ENCODE measurements around the gene RIBC2. TPM values are rescaled to one million over a fixed set of nuclear protein-coding genes. Genes with fewer than 3 reads are reported as not detected.

The RIBC2 gene
- total RNA-seq, 4 donors from 2014 or later, result not detected

DNA sequence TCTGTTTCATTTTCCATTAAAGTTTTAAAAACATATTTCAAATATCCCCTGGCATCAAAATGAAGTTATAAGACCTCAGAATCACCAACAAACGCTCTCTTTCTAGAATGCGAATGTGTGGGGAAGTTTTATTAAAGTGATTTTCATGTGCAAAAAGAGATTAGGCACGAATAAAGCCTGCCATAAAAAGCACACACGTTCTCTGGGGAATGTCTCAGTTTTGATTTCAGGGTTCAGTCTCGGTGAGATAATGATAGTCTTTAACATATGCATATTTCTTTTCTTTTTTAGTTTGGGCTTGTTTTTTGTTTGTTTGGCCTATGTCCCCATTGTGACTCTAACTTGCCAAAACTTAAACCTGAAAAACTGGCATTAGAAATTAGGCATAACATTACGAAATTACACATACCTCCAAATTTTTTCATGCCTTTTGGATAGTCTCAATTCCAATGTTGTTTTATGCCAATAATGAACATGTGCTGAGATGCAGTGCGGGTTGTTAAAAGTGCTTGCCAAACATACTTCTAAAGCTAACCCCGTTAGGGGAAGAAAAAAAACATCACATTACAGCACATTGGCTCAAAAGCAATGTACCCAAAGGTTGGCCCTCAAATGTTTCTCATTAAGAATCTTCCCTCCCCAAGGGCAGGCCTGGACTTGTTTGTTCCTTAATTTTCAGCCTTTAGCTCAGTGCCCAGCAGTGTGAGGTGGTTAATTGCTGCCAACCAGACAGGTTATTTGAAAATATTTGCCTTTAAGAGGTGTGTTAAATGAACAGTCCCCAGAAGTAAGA lies 56.0 kb downstream of the RIBC2 start:
- H3K27me3 ChIP-seq, result no peaks in the 10 kb centered on the region
- H3K4me1 ChIP-seq, result no peaks in the 10 kb centered on the region
- intact Hi-C loops (cut with DNase I; ENCODE audit: low total_unique reads), result no loop called here
- H3K4me3 ChIP-seq, result no peak overlapping the region
- H3K9me3 ChIP-seq, result no peaks in the 10 kb centered on the region
- H3K36me3 ChIP-seq, result no peaks in the 10 kb centered on the region
- no peak for TF ChIP-seq POLR2A (IDR thresholded peaks at IDR 0.05)
- TF ChIP-seq POLR2AphosphoS5 (IDR thresholded peaks at IDR 0.05), result no peak
- TF ChIP-seq, protein P1, sequence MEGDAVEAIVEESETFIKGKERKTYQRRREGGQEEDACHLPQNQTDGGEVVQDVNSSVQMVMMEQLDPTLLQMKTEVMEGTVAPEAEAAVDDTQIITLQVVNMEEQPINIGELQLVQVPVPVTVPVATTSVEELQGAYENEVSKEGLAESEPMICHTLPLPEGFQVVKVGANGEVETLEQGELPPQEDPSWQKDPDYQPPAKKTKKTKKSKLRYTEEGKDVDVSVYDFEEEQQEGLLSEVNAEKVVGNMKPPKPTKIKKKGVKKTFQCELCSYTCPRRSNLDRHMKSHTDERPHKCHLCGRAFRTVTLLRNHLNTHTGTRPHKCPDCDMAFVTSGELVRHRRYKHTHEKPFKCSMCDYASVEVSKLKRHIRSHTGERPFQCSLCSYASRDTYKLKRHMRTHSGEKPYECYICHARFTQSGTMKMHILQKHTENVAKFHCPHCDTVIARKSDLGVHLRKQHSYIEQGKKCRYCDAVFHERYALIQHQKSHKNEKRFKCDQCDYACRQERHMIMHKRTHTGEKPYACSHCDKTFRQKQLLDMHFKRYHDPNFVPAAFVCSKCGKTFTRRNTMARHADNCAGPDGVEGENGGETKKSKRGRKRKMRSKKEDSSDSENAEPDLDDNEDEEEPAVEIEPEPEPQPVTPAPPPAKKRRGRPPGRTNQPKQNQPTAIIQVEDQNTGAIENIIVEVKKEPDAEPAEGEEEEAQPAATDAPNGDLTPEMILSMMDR (IDR thresholded peaks at IDR 0.05), result no peak
- TF ChIP-seq EP300 (IDR thresholded peaks at IDR 0.05; ENCODE audit: low read depth), result no peak
- DNase-seq, result no peak
- WGBS, 2 donors (ENCODE audit: low coverage in 1 of 2), result 60 to 63% methylated on average over 8 of the region's 8 CpGs
- H3K27ac ChIP-seq, result no peak overlapping the region
- in situ Hi-C loops (cut with MboI; ENCODE audit: low pct_ligation_motif_present in 1 of 4, low pct_unique_long_range_greater_than_20kb in 1 of 4, low sequenced_read_pairs in 3 of 4), result no loop called here

GRCh38 chr22:45470871-45471270 lies 57.4 kb downstream of the RIBC2 start:
- intact Hi-C loops (cut with DNase I; ENCODE audit: low total_unique reads) (no loop called here), in situ Hi-C loops (cut with MboI; ENCODE audit: low pct_ligation_motif_present in 1 of 4, low pct_unique_long_range_greater_than_20kb in 1 of 4, low sequenced_read_pairs in 3 of 4) (no loop called here)
- H3K27me3 ChIP-seq, result no peaks in the 10 kb centered on the region
- no peaks in the 10 kb centered on the region for H3K36me3 ChIP-seq
- WGBS, 2 donors (ENCODE audit: low coverage in 1 of 2), result 71 to 85% methylated on average over 5 to 11 of the region's 11 CpGs
- H3K27ac ChIP-seq, result no peak overlapping the region
- DNase-seq, result no peak
- H3K9me3 ChIP-seq, result no peaks in the 10 kb centered on the region
- TF ChIP-seq, protein P1 (IDR thresholded peaks at IDR 0.05), result no peak
- no peak for TF ChIP-seq POLR2AphosphoS5 (IDR thresholded peaks at IDR 0.05)
- no peak for TF ChIP-seq POLR2A (IDR thresholded peaks at IDR 0.05)
- TF ChIP-seq EP300 (IDR thresholded peaks at IDR 0.05; ENCODE audit: low read depth), result no peak
- H3K4me1 ChIP-seq, result no peaks in the 10 kb centered on the region
- no peak overlapping the region for H3K4me3 ChIP-seq

DNA sequence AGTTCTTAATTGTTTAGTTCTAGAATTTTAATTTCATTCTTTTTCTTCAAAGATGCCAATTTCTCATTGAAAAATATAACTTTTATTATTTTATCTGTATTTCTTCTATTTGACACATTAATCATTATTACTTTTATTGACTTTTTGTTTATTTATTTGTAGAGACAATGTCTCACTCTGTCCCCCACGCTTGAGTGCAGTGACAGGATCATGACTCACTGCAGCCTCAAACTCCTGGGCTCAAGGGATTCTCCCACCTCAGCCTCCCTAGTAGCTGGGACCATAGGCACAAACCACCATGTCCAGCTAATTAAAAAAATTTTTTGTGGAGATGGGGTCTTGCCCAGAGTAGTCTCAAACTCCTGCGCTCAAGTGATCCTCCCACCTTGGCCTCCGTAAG lies 58.9 kb downstream of the RIBC2 start:
- 87 to 90% methylated on average over 3 of the region's 3 CpGs for WGBS, 2 donors (ENCODE audit: low coverage in 1 of 2)
- no peaks in the 10 kb centered on the region for H3K27me3 ChIP-seq
- H3K27ac ChIP-seq, result no peak overlapping the region
- H3K4me1 ChIP-seq, result no peaks in the 10 kb centered on the region
- in situ Hi-C loops (cut with MboI; ENCODE audit: low pct_ligation_motif_present in 1 of 4, low pct_unique_long_range_greater_than_20kb in 1 of 4, low sequenced_read_pairs in 3 of 4), result no loop called here
- DNase-seq, result no peak
- no peaks in the 10 kb centered on the region for H3K9me3 ChIP-seq
- H3K36me3 ChIP-seq, result no peaks in the 10 kb centered on the region
- no peak overlapping the region for H3K4me3 ChIP-seq
- TF ChIP-seq EP300 (IDR thresholded peaks at IDR 0.05; ENCODE audit: low read depth) (no peak), POLR2AphosphoS5 (IDR thresholded peaks at IDR 0.05) (no peak), POLR2A (IDR thresholded peaks at IDR 0.05) (no peak)
- TF ChIP-seq, protein P1 (IDR thresholded peaks at IDR 0.05), result no peak
- intact Hi-C loops (cut with DNase I; ENCODE audit: low total_unique reads), result no loop called here

DNA sequence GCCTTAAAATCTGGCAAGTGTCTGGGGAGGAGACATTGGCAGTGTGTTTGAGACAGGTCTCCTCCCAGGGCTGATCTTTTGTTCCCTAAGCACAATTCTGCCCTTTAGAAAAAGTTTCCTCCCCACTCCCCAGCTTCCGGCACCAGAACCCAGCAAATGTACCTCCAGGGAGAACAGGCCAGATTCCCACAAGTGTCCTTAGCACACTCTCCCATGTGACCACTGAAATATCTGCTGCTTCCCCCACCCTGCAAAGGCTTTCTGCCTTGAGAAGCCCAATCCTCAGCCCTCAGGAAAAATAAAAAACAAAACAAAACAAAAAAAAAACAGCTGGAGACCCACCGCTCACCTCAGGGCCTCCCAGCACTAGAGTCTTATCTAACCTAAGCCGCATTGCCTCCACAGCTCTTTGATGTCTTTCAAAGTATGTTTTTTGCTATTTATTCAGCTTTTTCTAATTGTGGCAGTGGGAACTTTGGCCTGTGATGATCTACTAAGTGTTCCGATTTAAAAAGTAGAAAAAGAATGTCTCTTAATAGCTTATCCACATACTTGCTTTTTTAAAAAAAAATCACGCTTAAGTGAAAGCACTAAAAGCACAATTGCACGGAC lies 60.2 kb downstream of the RIBC2 start:
- in situ Hi-C loops (cut with MboI; ENCODE audit: low pct_ligation_motif_present in 1 of 4, low pct_unique_long_range_greater_than_20kb in 1 of 4, low sequenced_read_pairs in 3 of 4) (no loop called here), intact Hi-C loops (cut with DNase I; ENCODE audit: low total_unique reads) (no loop called here)
- H3K27me3 ChIP-seq, result no peaks in the 10 kb centered on the region
- 77 to 81% methylated on average over 5 to 6 of the region's 6 CpGs for WGBS, 2 donors (ENCODE audit: low coverage in 1 of 2)
- no peak for DNase-seq
- H3K27ac ChIP-seq, result no peak overlapping the region
- no peaks in the 10 kb centered on the region for H3K9me3 ChIP-seq
- no peak overlapping the region for H3K4me3 ChIP-seq
- no peaks in the 10 kb centered on the region for H3K4me1 ChIP-seq
- H3K36me3 ChIP-seq, result no peaks in the 10 kb centered on the region
- TF ChIP-seq EP300 (IDR thresholded peaks at IDR 0.05; ENCODE audit: low read depth), result no peak
- TF ChIP-seq POLR2AphosphoS5 (IDR thresholded peaks at IDR 0.05), result no peak
- TF ChIP-seq POLR2A (IDR thresholded peaks at IDR 0.05), result no peak
- TF ChIP-seq, protein P1 (IDR thresholded peaks at IDR 0.05), result no peak
